Measurements from ENCODE around the gene CA10. TPM values are rescaled to one million over a fixed set of nuclear protein-coding genes. Genes with fewer than 3 reads are reported as not detected.

The CA10 gene
- total RNA-seq, 1 experiment from 2014 or later: not detected

DNA sequence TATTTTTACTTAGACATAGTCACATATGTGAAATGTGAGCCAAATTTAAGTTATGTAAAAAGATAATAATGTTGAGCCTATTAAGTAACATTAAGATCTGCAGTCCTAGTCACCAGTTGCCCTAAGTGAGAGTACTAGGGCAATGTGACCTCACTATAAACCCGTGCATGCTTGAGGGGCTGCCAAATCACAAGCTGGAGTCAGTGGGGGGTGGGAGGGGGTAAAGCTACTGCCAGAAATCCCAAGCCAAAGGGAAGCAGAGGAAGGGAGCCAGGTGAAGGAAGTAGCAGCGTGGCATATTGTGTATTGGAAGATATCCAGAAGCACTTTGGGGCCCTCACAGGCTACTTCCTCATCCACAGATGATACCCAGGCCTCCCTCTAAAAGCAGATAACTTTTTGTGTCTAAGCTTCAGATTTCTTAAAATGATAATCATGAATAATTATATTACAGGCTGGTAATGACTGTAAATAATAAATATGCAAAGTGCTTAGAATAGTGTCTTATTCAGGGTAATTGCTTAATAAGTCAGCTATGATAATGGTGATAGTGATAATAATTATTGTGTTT lies 134.1 kb downstream of the CA10 start:
- H3K4me1 ChIP-seq: peaks cover 8% of the 10 kb centered on the region; the same call in 1 of the 2 replicates
- no peak for TF ChIP-seq CTCF (IDR thresholded peaks at IDR 0.05; ENCODE audit: insufficient read depth in 1 of 2, low read depth in 1 of 2, low read length in 1 of 2, severe bottlenecking in 1 of 2, unreplicated experiment in 1 of 2)
- no peak for DNase-seq
- Mint-ChIP-seq H3K4me3 (ENCODE audit: unreplicated experiment) (no peak overlapping the region), H3K9me3 (ENCODE audit: unreplicated experiment) (no peaks in the 10 kb centered on the region), H3K27ac (ENCODE audit: unreplicated experiment) (no peak overlapping the region), H3K27me3 (ENCODE audit: insufficient read depth, unreplicated experiment) (no peaks in the 10 kb centered on the region), H3K4me1 (ENCODE audit: low read depth, unreplicated experiment) (no peaks in the 10 kb centered on the region), H3K36me3 (ENCODE audit: insufficient read depth, unreplicated experiment) (no peaks in the 10 kb centered on the region)
- BruUV-seq (replicated peaks): no TSS peak
- H3K9me3 ChIP-seq: no peaks in the 10 kb centered on the region
- intact Hi-C loops (cut with micrococcal nuclease; ENCODE audit: unreplicated experiment): no loop called here
- POLR2A ChIA-PET: no interaction called here
- CTCF ChIA-PET: no interaction called here
- no peak overlapping the region for H3K4me3 ChIP-seq (ENCODE audit: low read depth, low read length)
- no peaks in the 10 kb centered on the region for H3K36me3 ChIP-seq (ENCODE audit: control insufficient read depth, insufficient read depth, low read length)
- no peaks in the 10 kb centered on the region for H3K27me3 ChIP-seq (replicated peaks; ENCODE audit: control insufficient read depth, insufficient read depth, low read length)

DNA sequence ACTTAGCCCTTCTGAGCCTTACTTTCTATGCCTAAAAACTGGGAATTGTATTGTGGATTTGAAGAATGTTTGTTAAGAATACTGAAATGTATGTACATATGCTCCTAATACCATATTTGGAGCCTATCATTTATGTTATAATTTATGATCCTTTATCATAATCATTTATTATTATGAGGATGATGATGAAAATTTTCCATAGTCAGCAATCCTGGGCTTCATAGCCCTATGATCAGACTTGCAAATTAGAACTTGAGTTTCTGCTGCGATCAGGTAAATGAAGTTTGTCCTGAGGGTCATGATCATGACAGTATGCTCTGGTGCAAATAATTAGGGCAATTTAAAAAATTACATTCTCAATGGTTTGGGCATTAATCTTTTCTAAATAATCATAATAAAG lies 147.4 kb downstream of the CA10 start:
- no peak for DNase-seq

DNA sequence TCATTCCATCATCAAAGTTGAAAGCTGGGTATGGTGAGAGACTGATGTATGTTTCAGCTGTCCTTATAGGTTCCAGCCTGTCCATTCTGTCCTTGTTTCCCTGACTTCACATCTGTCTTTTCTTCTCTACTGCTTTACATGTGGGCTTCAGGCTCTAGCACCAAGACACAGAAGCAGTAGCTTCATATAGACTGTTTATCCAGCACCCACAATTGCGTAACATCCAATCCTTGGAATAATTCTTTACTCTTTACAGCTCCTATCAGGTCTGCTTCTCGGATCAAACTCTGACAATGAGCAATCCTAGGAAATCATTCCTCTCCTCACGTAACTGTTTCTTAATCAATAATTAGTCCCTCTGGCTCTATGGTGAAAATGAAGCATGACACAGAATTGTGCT lies 158.9 kb downstream of the CA10 start:
- Histone ChIP-seq H3K4me1 (peaks cover 4% of the 10 kb centered on the region; the same call in 1 of the 2 replicates), H3K27me3 (replicated peaks; ENCODE audit: control insufficient read depth, insufficient read depth, low read length) (no peaks in the 10 kb centered on the region), H3K36me3 (ENCODE audit: control insufficient read depth, insufficient read depth, low read length) (no peaks in the 10 kb centered on the region), H3K9me3 (no peaks in the 10 kb centered on the region), H3K4me3 (ENCODE audit: low read depth, low read length) (no peak overlapping the region)
- no peaks in the 10 kb centered on the region for H3K36me3 Mint-ChIP-seq (ENCODE audit: insufficient read depth, unreplicated experiment)
- no peak overlapping the region for H3K27ac Mint-ChIP-seq (ENCODE audit: unreplicated experiment)
- H3K4me3 Mint-ChIP-seq (ENCODE audit: unreplicated experiment): no peak overlapping the region
- intact Hi-C loops (cut with micrococcal nuclease; ENCODE audit: unreplicated experiment): no loop called here
- no peak for DNase-seq
- no peaks in the 10 kb centered on the region for H3K4me1 Mint-ChIP-seq (ENCODE audit: low read depth, unreplicated experiment)
- CTCF ChIA-PET: no interaction called here
- no TSS peak for BruUV-seq (replicated peaks)
- H3K27me3 Mint-ChIP-seq (ENCODE audit: insufficient read depth, unreplicated experiment): no peaks in the 10 kb centered on the region
- no peak for TF ChIP-seq CTCF (IDR thresholded peaks at IDR 0.05; ENCODE audit: insufficient read depth in 1 of 2, low read depth in 1 of 2, low read length in 1 of 2, severe bottlenecking in 1 of 2, unreplicated experiment in 1 of 2)
- no peaks in the 10 kb centered on the region for H3K9me3 Mint-ChIP-seq (ENCODE audit: unreplicated experiment)
- POLR2A ChIA-PET: no interaction called here

More for the DNA sequence above, 147.4 kb downstream of the CA10 start:
- Mint-ChIP-seq H3K4me1 (ENCODE audit: low read depth, unreplicated experiment) (no peaks in the 10 kb centered on the region), H3K4me3 (ENCODE audit: unreplicated experiment) (no peak overlapping the region), H3K9me3 (ENCODE audit: unreplicated experiment) (no peaks in the 10 kb centered on the region), H3K27me3 (ENCODE audit: insufficient read depth, unreplicated experiment) (peaks cover 5% of the 10 kb centered on the region), H3K36me3 (ENCODE audit: insufficient read depth, unreplicated experiment) (no peaks in the 10 kb centered on the region), H3K27ac (ENCODE audit: unreplicated experiment) (no peak overlapping the region)
- intact Hi-C loops (cut with micrococcal nuclease; ENCODE audit: unreplicated experiment): no loop called here
- no peak for TF ChIP-seq CTCF (IDR thresholded peaks at IDR 0.05; ENCODE audit: insufficient read depth in 1 of 2, low read depth in 1 of 2, low read length in 1 of 2, severe bottlenecking in 1 of 2, unreplicated experiment in 1 of 2)
- Histone ChIP-seq H3K36me3 (ENCODE audit: control insufficient read depth, insufficient read depth, low read length) (no peaks in the 10 kb centered on the region), H3K4me3 (ENCODE audit: low read depth, low read length) (no peak overlapping the region), H3K9me3 (no peaks in the 10 kb centered on the region), H3K27me3 (replicated peaks; ENCODE audit: control insufficient read depth, insufficient read depth, low read length) (no peaks in the 10 kb centered on the region), H3K4me1 (no peaks in the 10 kb centered on the region)
- POLR2A ChIA-PET: no interaction called here
- CTCF ChIA-PET: no interaction called here
- no TSS peak for BruUV-seq (replicated peaks)

Data from Caco-2 (cell line).